Ecto neural progenitor cell (in vitro differentiated cells): ENCODE measurements around the gene ZNF106.

Experiments
- DNase-seq: peaks from one replicate; pipeline ENCODE4 v3.0.0-alpha.2; 2018; ENCODE audit warnings: low spot score

Gene ZNF106

DNA sequence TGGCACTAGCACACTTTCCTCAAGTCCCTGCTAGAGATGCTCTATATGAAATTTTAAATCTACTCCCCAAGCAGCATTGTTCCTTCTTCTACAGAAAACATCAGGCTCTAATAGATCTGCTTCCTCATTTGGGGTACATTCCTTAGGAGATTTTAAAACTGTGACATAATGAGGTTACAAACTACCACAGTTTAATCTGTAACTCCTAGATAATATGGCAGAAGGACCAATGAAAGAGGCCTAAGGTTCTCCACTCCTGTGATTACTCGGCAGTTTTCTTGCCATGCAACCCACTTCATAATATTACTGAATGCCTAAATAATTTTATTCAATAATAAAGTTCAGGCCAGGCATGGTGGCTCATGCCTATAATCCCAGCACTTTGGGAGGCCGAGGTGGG, 16.1 kb downstream of the ZNF106 start:
- no peak for DNase-seq

DNA sequence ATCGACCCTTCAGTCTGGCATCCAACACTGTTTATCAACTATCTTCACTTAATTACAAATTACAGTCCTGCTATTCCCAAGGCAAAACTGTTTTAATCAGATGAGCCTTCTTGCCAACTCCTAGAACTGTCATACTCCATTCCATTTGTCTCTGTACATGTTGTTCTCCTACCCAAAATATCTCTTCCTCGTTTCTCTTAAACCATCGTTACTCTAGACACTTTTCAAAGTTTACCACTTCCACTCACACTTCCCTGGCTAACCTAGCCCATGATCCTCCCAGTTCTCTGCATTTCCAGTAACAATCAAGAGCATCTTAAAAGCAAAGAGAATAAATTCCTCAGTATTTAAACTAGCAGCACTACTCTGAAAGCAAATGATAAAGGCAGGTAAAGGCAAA, 19.9 kb downstream of the ZNF106 start:
- DNase-seq, result no peak

DNA sequence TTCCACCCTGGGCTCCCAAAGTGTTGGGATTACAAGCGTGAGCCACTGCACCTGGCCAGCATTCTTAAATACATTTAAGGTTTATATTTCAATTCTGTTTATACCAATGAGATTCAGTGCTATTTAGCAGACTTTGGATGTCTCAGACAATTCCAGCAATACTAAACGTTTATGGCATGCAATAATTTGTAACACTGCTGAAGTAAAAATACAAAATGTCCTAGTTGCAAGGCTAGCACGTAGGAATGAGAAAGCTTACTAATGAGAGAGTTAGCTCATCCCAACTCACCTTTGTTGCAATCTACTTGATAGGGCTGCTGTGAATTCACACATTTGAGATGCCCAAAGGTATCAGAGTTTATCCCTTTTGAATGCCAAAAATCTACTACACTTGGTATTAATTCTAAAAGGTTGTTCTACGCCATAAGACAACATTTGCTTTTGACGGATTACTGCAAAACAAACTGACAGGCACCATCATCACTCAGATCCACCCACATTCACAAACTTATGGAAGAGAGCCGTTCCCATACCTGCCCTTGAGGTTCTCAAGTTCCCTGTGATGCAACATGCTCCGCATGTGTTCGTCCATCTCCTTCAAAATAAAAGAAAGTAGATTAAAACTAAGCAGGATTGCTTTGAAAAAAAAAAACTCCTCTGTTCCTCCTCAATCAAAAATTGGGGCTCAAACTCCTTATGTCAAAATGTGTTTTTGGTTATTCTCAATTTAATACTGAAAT, 25.3 kb downstream of the ZNF106 start:
- DNase-seq, result no peak

DNA sequence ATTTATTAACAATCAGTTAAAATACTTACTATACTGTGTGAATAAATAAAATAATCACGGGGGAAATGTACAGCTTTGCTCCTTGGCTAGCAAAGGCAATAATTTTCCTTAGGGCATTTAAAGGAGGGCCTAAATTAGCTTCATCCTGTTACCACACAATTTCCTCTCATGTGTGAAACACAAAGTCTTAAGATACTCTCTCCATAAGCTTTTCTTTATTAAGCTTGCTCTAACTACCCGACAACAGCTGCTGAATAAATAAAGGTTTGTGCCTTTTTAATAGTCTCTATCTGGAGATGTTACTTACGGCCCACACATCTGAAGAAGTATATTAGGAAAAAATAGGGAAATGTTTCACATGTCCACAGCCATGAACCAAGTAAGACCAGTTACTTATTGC, 29.7 kb downstream of the ZNF106 start:
- DNase-seq, result no peak

DNA sequence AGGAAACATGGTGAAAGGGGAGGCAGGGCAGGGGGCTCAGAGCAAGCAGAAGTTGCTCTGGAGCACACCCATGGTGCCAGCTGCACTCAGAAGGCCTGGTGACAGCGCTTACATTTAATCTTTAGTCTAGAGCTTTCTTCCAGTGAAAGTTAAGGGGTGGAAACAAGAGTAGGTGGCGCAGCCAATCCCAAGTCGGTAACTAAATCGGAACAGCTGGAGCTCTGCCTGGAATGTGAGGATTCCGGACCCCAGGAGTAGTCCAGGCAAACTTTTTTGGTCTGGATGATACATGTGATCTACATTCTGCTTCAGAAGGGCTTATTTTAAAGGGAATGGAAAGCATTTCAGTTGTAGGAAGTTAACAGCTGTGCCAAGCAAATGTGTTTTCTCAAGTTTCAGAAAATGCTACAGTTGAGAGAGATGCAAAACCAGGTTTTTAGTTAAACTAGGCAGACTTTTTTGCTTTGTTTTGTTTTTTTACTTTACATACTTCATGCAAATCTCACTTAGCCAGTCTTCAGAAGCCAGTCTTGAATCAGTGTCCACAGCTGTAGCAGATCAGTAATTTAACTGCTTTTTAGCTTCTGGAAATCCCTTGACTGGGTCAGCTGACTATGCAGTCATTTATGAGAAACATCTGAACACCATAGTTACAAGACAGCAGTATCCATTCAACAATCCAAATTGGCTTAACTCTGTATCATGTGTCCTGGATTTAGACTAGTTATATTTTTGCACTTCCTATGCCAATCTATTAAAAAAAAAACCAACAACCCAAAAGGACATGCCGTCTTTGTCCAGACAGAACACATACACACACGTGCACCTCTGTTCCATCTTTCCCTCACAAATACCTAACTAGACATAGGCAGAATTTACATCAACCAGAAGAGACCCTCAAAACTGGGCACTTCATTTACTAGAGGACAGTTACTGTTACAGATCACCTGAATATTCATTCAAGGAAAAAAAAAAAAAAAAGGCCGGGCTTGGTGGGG, 33.2 kb downstream of the ZNF106 start:
- peak; percentile 86 for DNase-seq

DNA sequence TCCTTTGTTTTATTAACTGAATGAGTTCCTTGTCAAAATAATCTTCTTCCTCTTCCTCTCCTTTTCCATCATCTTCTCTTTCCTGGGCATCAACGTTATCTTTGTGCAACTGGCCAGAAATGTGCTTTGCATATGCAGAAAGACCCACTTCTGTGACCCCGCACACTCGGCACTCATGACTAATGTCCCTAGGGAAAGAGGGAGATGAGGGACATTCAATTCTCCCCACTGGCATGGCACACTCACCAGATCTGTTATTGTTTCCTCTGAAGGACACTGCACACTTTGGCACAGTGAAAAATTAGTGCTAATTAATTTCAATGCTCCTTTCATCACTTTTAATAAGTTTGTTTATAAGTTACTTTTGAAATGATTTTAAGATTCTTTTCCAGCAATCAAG, 34.0 kb downstream of the ZNF106 start:
- DNase-seq, result no peak

DNA sequence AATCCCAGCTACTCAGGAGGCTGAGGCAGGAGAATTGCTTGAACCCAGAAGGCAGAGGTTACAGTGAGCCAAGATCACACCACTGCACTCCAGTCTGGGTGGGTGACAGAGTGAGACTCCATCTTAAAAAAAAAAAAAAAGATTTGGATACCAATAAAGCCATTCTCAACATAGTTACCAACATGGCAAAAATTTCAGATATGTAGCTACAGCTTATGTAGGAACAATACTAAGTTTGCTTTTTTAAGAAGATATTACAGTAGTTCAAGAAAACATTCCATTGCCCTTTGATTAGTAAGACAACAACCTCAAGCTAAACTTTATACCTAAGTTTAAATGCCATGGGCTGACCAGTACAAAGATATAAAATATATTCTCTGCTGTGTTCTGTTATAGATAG, 34.4 kb downstream of the ZNF106 start:
- no peak for DNase-seq

DNA sequence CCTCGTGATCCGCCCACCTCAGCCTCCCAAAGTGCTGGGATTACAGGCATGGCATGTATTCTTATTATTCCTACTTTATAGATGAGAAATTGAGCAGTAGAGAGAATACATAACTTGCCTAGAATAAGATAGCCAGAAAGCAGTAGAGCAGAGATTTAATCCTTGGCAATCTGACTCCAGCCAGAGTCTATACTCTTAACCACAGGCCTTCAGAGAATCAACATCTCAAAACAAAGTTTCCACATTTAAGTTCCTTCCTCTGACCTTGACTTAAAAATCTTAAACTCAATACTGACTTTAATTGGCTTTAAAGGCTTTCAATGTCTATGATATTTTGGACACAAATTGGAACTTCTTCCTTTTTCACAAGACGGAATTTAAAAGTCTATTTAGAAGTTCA, 37.1 kb downstream of the ZNF106 start:
- no peak for DNase-seq

DNA sequence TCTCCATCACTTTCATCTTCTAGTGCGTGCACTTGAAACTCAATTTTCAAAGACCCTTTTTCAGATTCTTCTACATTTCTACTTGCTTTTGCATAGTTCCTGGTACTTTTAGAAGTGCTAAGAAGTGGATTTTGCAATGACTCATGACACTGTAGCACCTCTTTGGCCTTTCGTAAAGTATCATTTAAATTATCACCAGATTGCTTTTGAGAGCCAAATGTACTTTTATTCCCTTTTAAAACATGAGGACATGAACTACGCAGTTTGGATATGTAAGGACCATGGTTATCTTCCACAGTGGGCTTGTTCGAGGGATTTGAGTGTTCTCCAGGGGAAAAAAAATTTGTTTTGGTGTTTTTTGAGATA, 40.5 kb downstream of the ZNF106 start:
- no peak for DNase-seq

DNA sequence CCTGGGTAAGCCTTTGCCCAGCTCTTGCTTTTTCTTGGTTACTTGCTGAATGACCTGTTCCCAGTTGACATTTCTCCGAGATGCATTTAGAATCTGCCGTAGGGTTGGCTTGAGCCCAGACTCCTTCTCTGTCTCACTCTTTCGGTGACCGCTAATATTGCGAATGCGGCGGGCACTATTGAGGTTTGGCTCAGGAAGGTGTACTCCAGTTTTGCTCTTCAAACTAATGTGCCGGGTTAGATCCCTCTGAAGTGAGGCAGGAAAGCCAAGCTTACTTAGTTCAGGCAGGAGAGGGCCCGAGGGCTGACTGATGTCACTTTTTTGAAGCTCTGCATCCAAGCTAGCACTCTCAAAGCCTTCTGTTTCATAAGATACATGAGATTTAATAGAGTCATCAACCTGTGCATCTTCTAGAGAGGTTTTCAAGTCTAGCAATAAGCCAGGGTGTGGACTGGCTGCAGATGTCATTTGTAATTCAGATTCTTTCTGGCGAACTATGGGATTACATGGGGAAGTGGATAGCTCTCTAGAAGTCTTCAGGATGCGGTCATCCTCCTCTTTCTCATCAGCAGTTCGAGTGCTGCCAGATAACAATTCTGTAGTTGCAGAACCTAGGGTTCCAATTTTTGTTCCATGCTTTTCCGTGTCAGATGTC, 41.0 kb downstream of the ZNF106 start:
- DNase-seq, result no peak

DNA sequence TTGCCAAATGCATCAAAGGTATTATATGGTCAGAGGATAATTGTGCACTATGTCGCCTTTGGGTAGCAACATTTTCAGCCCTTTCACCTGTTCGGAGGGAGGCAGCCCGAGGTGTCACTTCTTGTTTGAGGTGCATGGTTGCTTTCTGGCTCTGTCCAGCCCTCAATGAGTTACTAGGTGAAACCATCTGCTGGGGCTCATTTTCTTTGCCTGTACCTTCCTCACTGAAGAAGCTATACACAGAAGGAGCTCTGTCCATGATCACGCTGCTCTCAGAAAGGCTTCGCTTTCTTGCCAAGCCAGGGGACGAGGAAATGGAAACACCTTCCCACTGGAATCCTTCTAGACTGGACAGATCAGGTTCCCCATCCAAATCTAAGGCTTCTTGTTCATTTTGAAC, 42.7 kb downstream of the ZNF106 start:
- no peak for DNase-seq

DNA sequence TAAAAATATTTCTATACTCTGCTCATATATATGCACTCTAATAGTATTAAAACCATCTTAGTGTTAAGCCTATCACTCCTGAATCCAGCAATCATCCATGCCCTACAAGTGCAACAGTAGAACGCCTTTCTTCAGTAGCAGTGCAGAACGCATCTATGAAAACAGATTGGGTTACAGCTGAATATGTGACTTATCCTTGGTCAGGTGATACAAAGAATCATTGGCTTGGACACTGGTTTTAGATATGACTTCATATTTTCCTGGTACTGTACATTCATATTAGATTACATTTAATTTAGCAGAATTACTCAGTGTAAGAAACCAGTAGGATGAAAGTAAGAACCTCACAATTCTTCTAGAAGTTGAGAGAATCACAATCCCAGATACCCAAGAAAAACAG, 43.3 kb downstream of the ZNF106 start:
- DNase-seq, result no peak

DNA sequence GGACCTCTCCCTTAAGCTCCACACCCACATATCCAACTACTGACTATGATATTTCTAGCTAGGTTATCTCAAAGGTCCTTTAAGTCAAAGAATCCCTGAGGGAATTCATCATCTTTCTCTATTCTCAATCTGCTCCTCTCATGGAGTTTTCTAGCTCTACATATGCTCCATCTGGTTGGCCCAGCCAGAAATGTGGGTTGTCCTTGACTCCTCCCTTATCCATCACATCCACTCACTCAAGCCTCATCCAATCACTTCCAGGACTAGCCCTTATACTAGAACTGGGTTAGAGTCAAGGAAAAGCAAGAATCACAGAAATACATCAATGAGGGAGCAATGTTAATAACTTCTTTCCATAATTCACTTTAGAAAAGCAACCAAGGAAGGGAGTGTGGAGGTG, 45.4 kb downstream of the ZNF106 start:
- no peak for DNase-seq

DNA sequence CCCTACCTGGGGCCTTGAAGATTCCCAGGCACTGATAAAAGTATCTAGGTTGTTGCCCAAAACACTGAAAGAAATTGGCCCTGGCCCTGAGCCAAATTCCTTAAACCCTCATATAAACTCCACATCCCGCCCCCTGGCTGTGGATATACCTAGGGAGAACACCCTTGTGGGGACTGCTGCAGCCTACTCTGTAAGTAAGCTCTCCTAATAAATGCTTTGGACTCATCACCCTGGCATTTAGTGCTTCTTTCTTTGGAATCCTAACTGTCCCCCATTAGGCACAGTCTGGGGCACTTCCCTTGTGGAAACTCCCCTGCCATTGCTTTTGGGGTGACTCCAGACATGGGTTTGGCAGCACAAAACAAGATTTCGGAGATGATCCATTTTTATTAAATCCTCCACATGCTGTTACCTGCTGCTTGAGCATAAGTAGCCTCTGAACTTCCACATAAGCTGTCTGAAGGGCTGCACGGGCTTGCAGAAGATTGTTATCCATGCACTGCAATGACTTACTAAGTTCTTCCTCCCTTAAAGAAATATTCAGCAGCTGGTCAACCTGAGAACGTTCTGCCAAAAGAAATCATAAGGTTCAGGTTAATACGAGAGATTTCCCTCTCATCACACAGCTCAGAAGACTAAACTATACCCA, 46.4 kb downstream of the ZNF106 start:
- no peak for DNase-seq

DNA sequence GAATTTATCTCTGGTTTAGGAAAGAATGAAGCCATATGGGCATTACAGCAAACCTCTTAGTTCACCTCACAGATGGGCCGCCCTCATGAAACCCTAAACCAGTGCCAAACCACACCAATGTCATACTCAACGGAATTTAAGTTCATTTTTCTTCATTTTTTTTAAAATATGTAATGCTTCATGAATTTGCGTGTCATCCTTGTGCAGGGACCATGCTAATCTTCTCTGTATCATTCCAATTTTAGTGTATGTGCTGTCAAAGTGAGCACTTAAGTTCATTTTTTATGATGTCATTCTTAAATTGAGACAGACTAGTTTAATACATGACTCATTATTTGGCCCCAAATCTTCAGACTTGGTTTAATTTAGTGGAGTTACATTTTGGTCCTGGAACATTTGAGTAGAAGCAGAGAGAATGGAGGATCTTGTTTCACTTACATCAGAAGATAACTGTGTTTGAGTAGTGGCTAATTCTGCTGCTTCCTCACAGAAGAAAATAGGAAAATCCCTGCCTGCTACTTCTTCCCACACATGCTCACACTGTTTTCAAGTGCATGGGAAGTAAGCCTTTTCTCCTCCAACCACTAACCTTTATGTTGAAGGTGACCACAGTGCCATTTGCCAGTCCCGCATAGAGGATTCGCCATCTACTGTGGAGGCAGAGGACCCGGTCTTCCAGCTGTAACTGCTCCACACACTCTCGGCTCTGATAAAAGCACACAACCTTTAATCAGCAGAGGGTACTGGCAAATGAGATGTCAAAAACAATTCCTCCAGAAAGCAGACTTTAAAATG, 63.3 kb downstream of the ZNF106 start:
- no peak for DNase-seq

DNA sequence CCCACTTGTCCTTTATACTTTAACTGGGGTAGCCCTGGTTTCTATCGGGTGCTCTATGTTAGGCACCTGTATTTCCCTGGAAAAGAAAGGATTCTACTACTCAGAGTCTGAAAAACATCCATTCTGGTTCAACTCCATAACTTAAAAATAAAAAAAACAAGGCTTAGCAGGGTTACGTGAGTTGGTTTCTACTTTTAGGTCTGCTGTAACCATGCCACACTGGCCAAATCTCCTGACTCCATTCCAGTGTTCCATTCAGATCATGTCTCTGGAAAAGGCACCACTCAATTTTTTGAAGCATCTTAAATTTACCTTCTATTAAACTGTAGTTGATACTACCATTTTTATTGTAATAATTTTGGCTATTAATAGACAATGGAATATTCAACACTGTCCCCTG, 69.6 kb downstream of the ZNF106 start:
- no peak for DNase-seq

DNA sequence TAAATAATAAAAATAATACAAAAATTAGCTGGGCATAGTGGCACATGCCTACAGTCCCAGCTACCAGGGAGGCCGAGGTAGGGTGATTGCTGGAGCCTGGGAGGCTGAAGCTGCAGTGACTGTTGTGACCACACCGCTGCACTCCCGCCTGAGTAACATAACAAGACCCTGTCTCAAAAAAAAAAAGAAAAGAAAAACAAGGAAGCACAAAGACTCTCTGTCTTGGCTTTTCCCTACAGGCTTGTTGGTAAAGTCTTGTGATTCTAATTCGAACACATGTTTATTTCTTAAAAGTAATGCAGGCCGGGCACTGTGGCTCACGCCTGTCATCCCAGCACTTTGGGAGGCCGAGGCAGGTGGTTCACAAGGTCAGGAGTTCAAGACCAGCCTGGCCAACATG, 71.6 kb downstream of the ZNF106 start:
- DNase-seq, result no peak

DNA sequence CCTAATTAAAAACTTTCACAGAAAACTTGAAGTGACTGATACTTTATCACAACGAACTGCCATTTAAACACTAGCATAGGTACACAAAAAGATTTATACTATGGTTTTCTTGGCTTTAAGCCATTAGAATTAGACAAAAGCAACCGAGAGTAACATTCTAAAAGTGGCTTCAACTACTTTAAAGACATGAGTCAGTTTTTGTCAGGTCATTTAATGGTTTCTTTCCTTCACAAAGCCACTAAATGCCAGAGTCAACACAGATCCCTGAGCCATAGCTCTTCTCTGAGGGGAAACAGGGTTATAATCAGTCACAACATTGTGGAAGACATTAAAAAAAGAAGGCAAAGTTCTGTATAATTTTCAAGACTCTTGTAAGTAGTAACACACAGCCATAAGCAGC, 77.0 kb downstream of the ZNF106 start:
- no peak for DNase-seq

DNA sequence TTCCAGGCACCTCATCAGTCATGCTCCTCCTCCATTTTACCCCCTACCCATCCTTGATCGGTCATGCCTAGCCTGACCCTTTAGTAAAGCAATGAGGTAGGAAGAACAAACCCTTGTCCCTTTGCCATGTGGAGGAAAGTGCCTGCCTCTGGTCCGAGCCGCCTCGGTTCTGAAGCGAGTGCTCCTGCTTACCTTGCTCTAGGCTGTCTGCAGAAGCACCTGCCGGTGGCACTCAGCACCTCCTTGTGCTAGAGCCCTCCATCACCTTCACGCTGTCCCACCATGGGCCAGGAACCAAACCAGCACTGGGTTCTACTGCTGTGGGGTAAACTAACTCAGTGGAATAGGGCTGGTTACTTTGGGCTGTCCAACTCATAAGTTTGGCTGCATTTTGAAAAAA, 79.1 kb downstream of the ZNF106 start:
- DNase-seq, result no peak

DNA sequence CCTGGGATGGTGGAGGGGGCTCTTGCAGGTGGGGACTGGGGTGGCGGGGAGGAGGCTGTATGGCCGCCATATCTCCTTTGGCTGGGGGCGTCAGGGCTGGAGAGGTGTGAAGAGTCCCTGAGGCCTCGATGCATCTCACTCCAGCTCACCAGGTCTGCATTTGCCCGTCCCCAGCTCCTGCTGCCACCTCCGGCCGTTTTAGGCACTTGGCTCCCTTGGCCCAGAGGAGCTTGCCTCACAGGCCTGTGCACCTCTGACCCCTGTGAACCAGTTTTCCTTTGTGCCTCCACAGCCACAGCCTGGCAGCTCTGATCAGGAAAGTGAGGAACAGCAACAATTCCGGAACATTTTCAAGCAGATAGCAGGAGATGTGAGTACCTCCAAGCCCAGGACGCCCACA, 81.9 kb downstream of the ZNF106 start:
- no peak for DNase-seq

DNA sequence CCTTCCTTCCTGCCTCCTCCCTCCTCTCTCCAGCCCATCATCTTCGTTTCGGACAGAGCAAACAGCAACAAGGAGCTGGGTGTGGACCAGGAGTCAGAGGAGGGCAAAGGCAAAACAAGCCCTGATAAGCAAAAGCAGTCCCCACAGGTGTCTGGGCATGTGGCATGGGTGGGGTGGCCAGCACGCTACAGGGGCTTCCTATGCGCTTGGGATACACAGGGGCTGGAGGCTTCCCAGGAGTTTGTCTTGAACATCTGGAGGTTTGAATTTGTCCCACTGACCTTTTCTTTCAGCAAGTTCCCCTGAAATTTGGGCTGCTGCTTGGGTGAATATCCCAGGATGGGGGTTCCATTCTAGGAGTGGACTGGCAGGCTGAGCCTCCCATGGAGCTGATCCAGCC, 82.8 kb downstream of the ZNF106 start:
- no peak for DNase-seq
